Stimulated activated CD8-positive, alpha-beta memory T cell treated with anti-CD3 and anti-CD28 coated beads, Interleukin-4, amount 100 ng/mL, for 4 hours (primary cell): ENCODE measurements around the gene AMN.
A peak's percentile ranks its signal among the peaks of the same experiment; 100 is the strongest.

Experiments
- DNase-seq, 2 donors: peaks; one replicate each; pipeline ENCODE4 v3.0.0-alpha.2; 2020; ENCODE audit warnings: low read depth in 2 of 2, low spot score in 1 of 2

AMN gene

GRCh38 chr14:102927878-102928411 lies 5.5 kb downstream of the AMN start:
- DNase-seq: no peak

DNA sequence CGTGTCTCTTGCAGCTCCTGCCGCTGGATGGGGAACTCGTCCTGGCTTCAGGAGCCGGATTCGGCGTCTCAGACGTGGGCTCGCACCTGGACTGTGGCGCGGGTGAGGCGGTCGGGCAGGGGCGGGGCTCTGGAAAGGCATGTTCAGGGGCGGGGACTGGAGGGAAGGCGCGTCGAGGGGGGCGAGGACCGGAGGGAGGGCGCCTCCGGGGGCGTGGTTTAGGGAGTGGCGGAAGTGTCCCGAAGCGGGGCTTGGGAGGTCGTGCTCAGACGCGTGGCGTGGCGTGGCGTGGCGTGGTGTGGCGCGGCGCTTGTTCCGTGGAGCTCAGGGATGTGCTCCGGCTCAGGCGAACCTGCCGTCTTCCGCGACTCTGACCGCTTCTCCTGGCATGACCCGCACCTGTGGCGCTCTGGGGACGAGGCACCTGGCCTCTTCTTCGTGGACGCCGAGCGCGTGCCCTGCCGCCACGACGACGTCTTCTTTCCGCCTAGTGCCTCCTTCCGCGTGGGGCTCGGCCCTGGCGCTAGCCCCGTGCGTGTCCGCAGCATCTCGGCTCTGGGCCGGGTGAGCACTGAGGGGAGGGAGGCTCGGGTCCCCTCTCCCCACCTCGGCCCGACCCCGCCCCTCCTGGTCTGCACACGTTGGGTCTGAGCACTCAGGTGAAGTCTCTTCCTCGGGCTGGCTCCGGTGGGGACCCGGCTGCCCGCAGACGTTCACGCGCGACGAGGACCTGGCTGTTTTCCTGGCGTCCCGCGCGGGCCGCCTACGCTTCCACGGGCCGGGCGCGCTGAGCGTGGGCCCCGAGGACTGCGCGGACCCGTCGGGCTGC lies 6.2 kb downstream of the AMN start:
- peak; percentile 54 to 73 for DNase-seq

- no peak for DNase-seq
Measured at GRCh38 chr14:102929241-102930137, 7.0 kb downstream of the AMN start.

DNA sequence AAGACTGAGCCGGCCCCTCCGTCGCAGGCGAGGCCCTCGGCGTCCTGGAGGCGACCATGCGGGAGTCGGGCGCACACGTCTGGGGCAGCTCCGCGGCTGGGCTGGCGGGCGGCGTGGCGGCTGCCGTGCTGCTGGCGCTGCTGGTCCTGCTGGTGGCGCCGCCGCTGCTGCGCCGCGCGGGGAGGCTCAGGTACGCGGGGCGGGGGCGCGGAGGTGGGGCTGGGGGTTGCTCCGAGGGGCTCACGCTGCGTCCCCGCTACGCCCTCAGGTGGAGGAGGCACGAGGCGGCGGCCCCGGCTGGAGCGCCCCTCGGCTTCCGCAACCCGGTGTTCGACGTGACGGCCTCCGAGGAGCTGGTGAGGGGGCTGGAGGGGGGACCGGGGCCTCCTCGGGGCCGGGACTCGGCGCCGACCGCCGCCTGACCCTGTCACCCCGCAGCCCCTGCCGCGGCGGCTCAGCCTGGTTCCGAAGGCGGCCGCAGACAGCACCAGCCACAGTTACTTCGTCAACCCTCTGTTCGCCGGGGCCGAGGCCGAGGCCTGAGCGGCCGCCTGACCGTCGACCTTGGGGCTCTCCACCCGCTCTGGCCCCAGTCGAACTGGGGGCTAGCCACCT lies 7.8 kb downstream of the AMN start:
- no peak for DNase-seq

GRCh38 chr14:102930753-102931579 lies 8.5 kb downstream of the AMN start:
- DNase-seq: no peak

DNA sequence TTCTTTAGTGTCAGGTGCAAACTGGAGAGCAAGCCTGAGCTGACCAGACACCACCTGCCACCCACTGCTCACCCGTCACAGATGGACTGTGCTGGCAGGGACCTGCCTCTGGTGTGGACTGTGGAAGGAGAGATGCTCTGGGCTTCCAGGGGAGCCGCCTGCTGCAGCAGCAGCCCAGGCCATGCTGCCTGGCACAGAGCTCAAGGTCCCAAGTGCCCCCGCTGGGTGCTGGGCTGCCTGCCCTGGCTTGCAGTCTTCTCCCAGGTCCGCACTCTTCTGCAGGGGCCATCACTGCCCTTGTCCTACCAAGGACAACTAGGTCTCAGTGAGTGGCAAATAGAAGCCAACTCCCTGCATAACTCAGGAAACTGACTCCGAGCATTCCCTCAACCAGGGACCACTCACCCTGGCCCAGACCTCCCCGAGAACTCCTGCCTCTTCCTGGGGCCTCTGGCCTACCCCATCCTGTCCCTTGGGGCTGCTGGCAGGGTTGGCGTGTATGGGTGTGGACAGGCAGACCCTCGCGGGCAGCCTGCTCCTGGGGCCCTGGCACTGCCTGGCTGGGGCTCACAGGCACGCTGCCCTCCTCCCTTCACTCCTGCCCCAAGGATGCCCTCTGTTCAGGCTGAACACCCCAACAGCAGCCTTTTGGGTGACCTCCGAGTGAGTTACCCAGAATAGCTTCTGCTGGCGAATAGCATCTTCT lies 9.3 kb downstream of the AMN start:
- DNase-seq: no peak

DNA sequence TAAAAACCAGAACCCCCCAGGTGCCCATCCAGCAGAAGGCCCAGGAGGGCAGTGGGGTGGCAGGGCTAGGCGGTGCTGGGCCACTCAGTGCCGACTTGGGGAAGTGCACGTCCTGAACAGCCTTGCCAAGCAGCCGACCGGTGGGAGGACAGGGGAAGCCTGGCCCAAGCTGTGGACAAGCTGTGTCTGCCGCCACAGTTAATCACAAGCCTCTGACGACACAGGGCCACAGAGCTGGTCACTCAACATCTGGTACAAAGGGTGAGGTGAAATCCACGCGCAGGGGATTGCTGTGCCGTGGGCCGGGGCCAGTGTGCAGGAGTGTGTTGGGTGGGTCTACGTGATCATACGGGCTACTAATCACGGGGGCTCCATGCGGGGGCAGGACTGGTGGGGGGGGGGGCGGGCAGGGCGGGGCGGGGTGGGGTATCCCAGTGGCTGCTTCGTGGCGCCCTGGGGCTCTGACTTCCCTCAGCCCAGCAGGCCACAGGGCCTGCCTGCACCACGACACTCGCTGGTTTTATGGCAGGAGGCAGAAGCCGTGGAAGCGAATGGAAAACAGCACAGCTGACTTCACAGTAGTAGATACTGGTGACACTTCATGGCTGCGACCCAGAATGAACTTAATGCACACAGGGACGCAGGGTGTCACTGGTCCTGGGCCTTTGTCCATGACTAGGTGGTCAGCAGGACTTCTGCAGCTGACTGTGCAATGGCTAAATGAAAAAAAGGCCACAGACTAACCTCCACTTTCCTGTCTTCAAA lies 10.2 kb downstream of the AMN start:
- DNase-seq: no peak

DNA sequence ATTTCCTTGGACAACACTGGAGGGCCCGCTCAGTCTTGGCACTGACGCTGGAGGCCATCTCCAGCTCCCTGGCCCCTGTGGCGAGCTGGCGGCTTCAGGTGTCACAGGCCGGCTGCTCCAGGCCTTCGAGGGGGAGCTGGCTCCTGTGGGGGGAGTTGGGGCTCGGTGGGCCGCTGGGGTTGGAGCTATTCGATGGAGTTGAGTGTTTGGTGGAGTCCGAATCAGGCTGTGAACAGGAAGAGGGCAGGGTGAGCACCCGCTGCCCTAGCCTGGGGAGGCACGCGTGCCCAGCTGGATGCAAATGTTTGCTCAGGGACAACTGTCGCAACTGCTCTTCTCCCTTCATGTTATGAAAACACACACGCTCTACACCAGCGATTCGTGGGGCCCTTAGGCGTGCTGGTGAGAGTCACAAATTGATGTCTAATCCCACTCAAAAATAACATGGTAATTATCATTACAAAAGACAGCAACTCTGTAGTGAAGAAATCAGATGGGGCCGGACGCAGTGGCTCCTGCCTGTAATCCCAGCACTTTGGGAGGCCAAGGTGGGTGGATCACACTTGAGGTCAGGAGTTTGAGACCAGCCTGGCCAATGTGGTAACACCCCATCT lies 11.3 kb downstream of the AMN start:
- DNase-seq: no peak

DNA sequence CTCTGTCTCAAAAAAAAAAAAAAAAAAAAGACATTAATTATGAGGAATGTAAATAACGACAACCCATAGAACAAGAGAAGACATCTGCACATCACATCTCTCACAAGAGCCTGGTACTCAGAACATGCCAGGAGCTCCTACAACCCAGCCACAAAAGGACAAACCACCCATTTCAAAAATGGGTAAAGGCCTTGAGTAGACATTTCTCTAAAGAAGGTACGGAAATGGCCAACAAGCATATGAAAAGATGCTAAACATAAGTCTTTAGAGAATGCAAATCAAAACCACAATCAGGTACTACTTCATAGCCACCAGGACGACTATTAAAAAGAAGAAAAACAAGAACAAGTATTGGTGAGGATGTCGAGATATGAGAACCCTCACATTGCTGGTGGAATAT lies 13.3 kb downstream of the AMN start:
- no peak for DNase-seq

DNA sequence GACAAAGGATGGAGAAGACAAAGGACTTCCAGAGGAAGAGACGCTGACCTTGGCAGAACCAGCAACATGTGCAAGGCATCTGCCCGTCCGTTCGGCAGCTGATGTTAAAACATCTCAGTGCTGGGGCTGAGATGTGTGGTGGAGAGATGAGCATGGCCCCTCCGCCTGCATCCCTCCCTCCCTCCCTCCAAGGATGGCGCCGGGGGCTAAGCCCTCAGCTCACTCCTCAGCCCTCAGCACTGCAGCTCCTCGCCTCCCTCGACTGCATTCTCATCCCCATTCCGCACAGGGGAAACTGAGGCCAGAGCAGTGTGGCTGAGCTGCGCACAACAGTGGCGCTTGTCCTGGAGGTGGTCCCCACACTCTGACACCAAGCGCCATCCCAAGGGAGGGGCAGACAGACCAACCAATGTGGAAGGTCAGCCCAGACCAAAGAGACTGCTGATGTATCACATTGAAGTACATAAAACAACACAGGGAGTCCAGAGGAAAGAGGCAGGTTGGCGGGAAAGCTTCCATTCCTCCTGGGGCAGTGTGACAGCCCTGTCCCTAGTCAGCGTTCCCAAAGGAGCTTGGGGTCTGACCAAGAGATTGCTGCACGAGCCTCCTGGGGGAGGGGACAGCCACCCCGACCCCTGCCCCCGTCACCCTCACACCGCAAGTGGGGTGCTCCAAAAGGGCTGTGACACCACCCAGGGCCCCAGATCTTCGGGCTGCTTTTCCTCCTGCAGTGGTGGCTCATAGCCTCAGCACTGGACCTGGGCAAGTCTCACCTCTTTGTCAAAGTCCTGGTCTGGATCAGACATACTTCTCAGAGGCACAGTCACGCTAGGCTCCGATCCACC lies 15.1 kb downstream of the AMN start:
- DNase-seq: no peak

DNA sequence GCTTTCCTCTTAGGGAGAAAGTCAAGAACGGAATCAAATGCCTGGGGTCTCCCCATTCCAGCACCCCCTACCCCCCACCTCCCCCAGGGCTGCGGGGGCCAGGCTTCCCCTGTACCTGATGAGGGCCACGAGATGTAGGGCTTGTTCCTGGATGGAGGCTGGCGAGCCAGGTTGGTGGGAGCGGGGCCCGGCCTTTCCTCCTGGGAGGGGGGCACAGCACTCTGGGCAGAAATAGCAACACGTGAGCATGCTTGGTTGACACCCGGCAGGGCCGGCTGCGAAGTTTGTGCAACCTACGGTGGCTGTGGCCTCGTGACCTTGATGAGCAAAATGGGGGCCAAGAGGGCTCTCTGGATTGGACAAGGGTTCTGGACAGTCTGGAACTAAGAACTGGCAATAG lies 15.7 kb downstream of the AMN start:
- DNase-seq: no peak

- DNase-seq: no peak
Measured at GRCh38 chr14:102939329-102939728, 16.9 kb downstream of the AMN start.

DNA sequence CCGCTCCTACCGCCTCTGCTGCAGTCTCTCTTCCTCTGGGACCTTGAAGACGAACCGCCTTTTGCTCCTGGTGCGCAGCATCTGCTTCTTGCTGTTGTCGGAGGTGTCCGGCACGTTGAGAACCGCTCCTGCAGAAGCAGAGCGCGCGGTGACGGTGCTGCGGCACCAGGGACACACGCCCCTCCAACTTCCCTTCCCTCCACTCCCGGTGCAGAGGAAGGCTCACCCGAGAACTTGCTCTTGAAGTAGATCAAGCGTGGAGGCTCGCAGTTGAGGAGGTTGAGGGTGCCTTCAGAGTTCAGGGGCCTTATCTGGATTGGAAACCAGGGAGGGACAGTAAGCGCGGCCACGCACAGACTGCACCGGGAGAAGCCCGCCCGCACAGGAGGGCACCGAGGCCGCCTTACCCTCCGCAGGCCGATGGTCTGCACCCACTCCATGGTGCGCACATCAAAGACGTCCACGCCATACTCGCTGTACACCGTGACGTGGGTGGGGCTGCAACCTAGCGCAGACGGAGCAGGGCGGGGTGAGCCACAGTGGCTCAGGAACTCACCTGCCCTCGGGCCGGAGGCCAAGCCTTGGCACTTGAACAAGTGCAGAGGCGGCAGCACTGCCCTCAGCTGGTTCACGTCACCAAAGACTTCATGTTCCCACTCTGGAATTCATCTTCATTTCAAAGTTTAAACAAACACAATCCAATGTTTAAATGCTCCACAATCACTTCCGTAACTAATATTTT lies 17.5 kb downstream of the AMN start:
- no peak for DNase-seq

DNA sequence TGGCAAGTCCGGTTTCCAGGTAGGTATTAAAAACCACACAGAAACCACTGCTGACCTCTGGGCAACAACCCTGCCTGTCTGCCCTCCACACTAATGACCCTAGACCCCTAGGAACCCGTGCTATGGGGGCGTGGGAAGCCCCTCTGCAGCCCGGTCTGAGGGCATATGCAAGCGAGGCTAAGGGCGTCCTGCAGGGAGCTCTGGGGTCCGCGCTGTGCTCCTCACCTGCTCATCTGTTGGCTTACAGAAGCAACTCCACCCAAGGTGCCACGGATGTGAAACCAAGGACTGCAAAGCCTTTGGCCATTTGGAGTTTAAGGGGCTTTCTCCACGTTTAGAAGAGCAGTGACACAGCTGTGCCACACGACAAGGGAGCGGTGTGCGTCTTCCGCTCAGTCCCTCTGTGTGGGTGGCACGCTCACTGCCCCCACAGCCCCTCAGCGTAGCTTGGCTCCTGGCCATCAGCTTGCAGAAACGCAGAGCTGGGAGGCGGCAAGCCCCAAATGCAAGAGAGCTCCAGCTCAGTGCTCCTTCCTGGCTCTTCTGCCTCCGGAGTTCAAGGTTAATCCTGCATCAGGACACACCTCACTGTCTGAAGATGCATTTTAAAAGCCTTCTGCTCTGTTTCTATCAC lies 18.4 kb downstream of the AMN start:
- no peak for DNase-seq

- no peak for DNase-seq
Measured at GRCh38 chr14:102941419-102942011, 19.1 kb downstream of the AMN start.

DNA sequence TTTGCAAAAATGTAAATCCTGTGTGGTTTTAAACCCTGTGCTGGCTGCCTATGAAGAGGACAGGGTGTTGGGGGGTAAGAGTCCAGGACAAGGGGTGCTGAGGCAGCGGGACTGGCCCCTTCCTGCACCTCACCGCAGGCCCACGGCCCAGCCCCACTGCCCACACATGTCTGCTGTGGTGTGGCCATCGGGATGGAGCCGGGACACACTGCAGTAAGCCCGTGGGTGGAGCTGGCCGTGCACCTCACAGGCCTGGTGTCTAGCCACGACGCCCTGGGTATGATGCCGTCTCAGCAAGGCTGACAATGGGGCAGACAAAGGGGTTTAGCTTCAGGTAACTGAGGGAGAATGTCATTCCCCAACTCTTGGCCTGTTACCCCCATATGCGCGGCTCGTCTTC lies 19.6 kb downstream of the AMN start:
- DNase-seq: no peak
